ENCODE results near the gene KCNH6.

GRCh38 chr17:63529711-63530556, 6.8 kb downstream of the KCNH6 start:
- TF ChIP-seq, protein P1, sequence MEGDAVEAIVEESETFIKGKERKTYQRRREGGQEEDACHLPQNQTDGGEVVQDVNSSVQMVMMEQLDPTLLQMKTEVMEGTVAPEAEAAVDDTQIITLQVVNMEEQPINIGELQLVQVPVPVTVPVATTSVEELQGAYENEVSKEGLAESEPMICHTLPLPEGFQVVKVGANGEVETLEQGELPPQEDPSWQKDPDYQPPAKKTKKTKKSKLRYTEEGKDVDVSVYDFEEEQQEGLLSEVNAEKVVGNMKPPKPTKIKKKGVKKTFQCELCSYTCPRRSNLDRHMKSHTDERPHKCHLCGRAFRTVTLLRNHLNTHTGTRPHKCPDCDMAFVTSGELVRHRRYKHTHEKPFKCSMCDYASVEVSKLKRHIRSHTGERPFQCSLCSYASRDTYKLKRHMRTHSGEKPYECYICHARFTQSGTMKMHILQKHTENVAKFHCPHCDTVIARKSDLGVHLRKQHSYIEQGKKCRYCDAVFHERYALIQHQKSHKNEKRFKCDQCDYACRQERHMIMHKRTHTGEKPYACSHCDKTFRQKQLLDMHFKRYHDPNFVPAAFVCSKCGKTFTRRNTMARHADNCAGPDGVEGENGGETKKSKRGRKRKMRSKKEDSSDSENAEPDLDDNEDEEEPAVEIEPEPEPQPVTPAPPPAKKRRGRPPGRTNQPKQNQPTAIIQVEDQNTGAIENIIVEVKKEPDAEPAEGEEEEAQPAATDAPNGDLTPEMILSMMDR (IDR thresholded peaks at IDR 0.05): no peak
- no peak for TF ChIP-seq POLR2A (IDR thresholded peaks at IDR 0.05)
